GM10248 (cell line): Measurements from ENCODE around the gene MAN1C1.
A peak's percentile ranks its signal among the peaks of the same experiment; 100 is the strongest.

ENCODE experiments used
- CTCF ChIA-PET: fragments of 300-600 bp; sonication (Branson Sonifier 250); formaldehyde crosslinking; extraction: SDS; loops from one replicate; lab custom pipeline; 2021; ENCODE audit warnings: antibody characterized with exemption; lab: Yijun Ruan, JAX
- POLR2A ChIA-PET: fragments of 350-650 bp; sonication (Branson Sonifier 250); formaldehyde crosslinking; extraction: SDS; loops from one replicate; lab custom pipeline; 2020; ENCODE audit warnings: antibody characterized with exemption; lab: Yijun Ruan, JAX
- DNase-seq: peaks from one replicate; pipeline ENCODE4 v3.0.0; 2012; ENCODE audit errors: extremely low spot score
- CTCF ChIP-seq: IDR thresholded peaks from 2 replicates; pipeline ENCODE4 v1.5.1; 2012; ENCODE audit warnings: mild to moderate bottlenecking, low read depth; ENCODE audit errors: extremely low read depth, missing control alignments, control extremely low read depth

MAN1C1 gene

GRCh38 chr1:25805863-25806225 lies 189.3 kb downstream of the MAN1C1 start:
- CTCF ChIA-PET: interaction anchor here (1.4 kb wide), 1 partner anchor 10 kb away, joined by 4 read pairs; no protein-coding TSS in a partner anchor
- POLR2A ChIA-PET: no interaction called here
- DNase-seq: no peak
- no peak for TF ChIP-seq CTCF

GRCh38 chr1:25806418-25806817 lies 189.8 kb downstream of the MAN1C1 start:
- TF ChIP-seq CTCF: no peak
- ChIA-PET CTCF (interaction anchor here (1.2 to 1.5 kb wide), 3 partner anchors 9 to 302 kb away, joined by 3 to 4 read pairs (median 3); no protein-coding TSS in a partner anchor), POLR2A (interaction anchor here (0.6 kb wide), 1 partner anchor 14 kb away, joined by 6 read pairs; no protein-coding TSS in a partner anchor)
- no peak for DNase-seq

- POLR2A ChIA-PET: no interaction called here
Observed at GRCh38 chr1:25807480-25808390, 191.1 kb downstream of the MAN1C1 start.

GRCh38 chr1:25808481-25809244 lies 192.1 kb downstream of the MAN1C1 start:
- POLR2A ChIA-PET: no interaction called here
- no peak for DNase-seq
- CTCF ChIA-PET: interaction anchor here (0.9 to 6.5 kb wide), 7 partner anchors 8 to 402 kb away, joined by 3 to 65 read pairs (median 7); partner anchors contain the start of genes MTFR1L and SELENON
- TF ChIP-seq CTCF: no peak

More at GRCh38 chr1:25807480-25808390, 191.1 kb downstream of the MAN1C1 start:
- no peak for DNase-seq
- CTCF ChIA-PET: interaction anchor here (0.9 to 4.6 kb wide), 7 partner anchors 10 to 357 kb away, joined by 3 to 21 read pairs (median 3); no protein-coding TSS in a partner anchor
- no peak for TF ChIP-seq CTCF

- CTCF ChIA-PET: interaction anchor here (0.7 to 6.5 kb wide), 12 partner anchors 9 to 403 kb away, joined by 3 to 65 read pairs (median 5); partner anchors contain the start of genes MTFR1L and SELENON
- no peak for TF ChIP-seq CTCF
- POLR2A ChIA-PET: no interaction called here
- DNase-seq: peak; percentile 63
Observed at GRCh38 chr1:25809283-25809926, 192.8 kb downstream of the MAN1C1 start.
